ENCODE data around the gene CDH6.

CDH6 gene

GRCh38 chr5:31247381-31247780 lies 53.9 kb downstream of the CDH6 start:
- DNase-seq (ENCODE audit: low read depth in 3 of 3, low spot score in 1 of 3) = no peak

- no peak for DNase-seq (ENCODE audit: low read depth in 3 of 3, low spot score in 1 of 3)
These were observed 56.7 kb downstream of the CDH6 start for GRCh38 chr5:31250201-31250600.

- DNase-seq (ENCODE audit: low read depth in 3 of 3, low spot score in 1 of 3) = no peak
These were observed 57.5 kb downstream of the CDH6 start for GRCh38 chr5:31251032-31251431.

GRCh38 chr5:31255041-31255440 lies 61.6 kb downstream of the CDH6 start:
- no peak for DNase-seq (ENCODE audit: low read depth in 3 of 3, low spot score in 1 of 3)

GRCh38 chr5:31268256-31268655 lies 74.8 kb downstream of the CDH6 start:
- no peak for DNase-seq (ENCODE audit: low read depth in 3 of 3, low spot score in 1 of 3)

GRCh38 chr5:31268686-31269085 lies 75.2 kb downstream of the CDH6 start:
- DNase-seq (ENCODE audit: low read depth in 3 of 3, low spot score in 1 of 3) = no peak

- DNase-seq (ENCODE audit: low read depth in 3 of 3, low spot score in 1 of 3) = no peak
These were observed 75.8 kb downstream of the CDH6 start for GRCh38 chr5:31269259-31269658.

- DNase-seq (ENCODE audit: low read depth in 3 of 3, low spot score in 1 of 3) = no peak
These were observed 76.9 kb downstream of the CDH6 start for GRCh38 chr5:31270396-31270795.

- DNase-seq (ENCODE audit: low read depth in 3 of 3, low spot score in 1 of 3) = no peak
These were observed 78.1 kb downstream of the CDH6 start for GRCh38 chr5:31271567-31271966.

- DNase-seq (ENCODE audit: low read depth in 3 of 3, low spot score in 1 of 3) = no peak
These were observed 79.7 kb downstream of the CDH6 start for GRCh38 chr5:31273161-31273560.

- DNase-seq (ENCODE audit: low read depth in 3 of 3, low spot score in 1 of 3) = no peak
These were observed 80.3 kb downstream of the CDH6 start for GRCh38 chr5:31273631-31274378.

GRCh38 chr5:31280210-31280609 lies 86.7 kb downstream of the CDH6 start:
- no peak for DNase-seq (ENCODE audit: low read depth in 3 of 3, low spot score in 1 of 3)

GRCh38 chr5:31283326-31283725 lies 89.8 kb downstream of the CDH6 start:
- DNase-seq (ENCODE audit: low read depth in 3 of 3, low spot score in 1 of 3) = no peak

GRCh38 chr5:31285025-31285424 lies 91.5 kb downstream of the CDH6 start:
- no peak for DNase-seq (ENCODE audit: low read depth in 3 of 3, low spot score in 1 of 3)

GRCh38 chr5:31287985-31288384 lies 94.5 kb downstream of the CDH6 start:
- no peak for DNase-seq (ENCODE audit: low read depth in 3 of 3, low spot score in 1 of 3)

- no peak for DNase-seq (ENCODE audit: low read depth in 3 of 3, low spot score in 1 of 3)
These were observed 95.9 kb downstream of the CDH6 start for GRCh38 chr5:31289429-31289828.

GRCh38 chr5:31291323-31291854 lies 97.9 kb downstream of the CDH6 start:
- no peak for DNase-seq (ENCODE audit: low read depth in 3 of 3, low spot score in 1 of 3)

GRCh38 chr5:31300501-31300900 lies 107.0 kb downstream of the CDH6 start:
- no peak for DNase-seq (ENCODE audit: low read depth in 3 of 3, low spot score in 1 of 3)

- DNase-seq (ENCODE audit: low read depth in 3 of 3, low spot score in 1 of 3) = no peak
These were observed 108.3 kb downstream of the CDH6 start for GRCh38 chr5:31301833-31302232.

GRCh38 chr5:31303688-31304087 lies 110.2 kb downstream of the CDH6 start:
- no peak for DNase-seq (ENCODE audit: low read depth in 3 of 3, low spot score in 1 of 3)

GRCh38 chr5:31317665-31318064 lies 124.2 kb downstream of the CDH6 start:
- no peak for DNase-seq (ENCODE audit: low read depth in 3 of 3, low spot score in 1 of 3)

GRCh38 chr5:31319335-31319734 lies 125.8 kb downstream of the CDH6 start:
- DNase-seq (ENCODE audit: low read depth in 3 of 3, low spot score in 1 of 3) = no peak

- DNase-seq (ENCODE audit: low read depth in 3 of 3, low spot score in 1 of 3) = no peak
These were observed 129.5 kb downstream of the CDH6 start for GRCh38 chr5:31322946-31323345.
